GM18907 (cell line): ENCODE results near the gene SART3.

Source experiments
- ATAC-seq: cut with Tn5 transposase; IDR thresholded peaks from one replicate; pipeline ENCODE4 v1.9.1; 2021; ENCODE audit warnings: mild to moderate bottlenecking, moderate library complexity; ENCODE audit not compliant: unreplicated experiment

Gene SART3

GRCh38 chr12:108560752-108561719 is at the start of gene SART3:
SART3 (minus strand) TSS chr12:108561173; CDS start chr12:108561154, 19 bp downstream.
- peak; percentile 50 for ATAC-seq

GRCh38 chr12:108610336-108610815 is 49.4 kb upstream of the SART3 start:
- ATAC-seq, result no peak

GRCh38 chr12:108609537-108610335 is 48.8 kb upstream of the SART3 start:
- no peak for ATAC-seq

- ATAC-seq, result no peak
These were observed 47.6 kb upstream of the SART3 start for GRCh38 chr12:108608616-108609015.

- ATAC-seq, result no peak
These were observed 47.1 kb upstream of the SART3 start for GRCh38 chr12:108607981-108608600.

- ATAC-seq, result no peak
These were observed 45.5 kb upstream of the SART3 start for GRCh38 chr12:108606492-108606891.

- ATAC-seq, result no peak
These were observed 44.9 kb upstream of the SART3 start for GRCh38 chr12:108605690-108606406.

GRCh38 chr12:108605000-108605689 is 44.2 kb upstream of the SART3 start:
- ATAC-seq, result no peak

- no peak for ATAC-seq
These were observed 43.4 kb upstream of the SART3 start for GRCh38 chr12:108604208-108604941.

- no peak for ATAC-seq
These were observed 42.8 kb upstream of the SART3 start for GRCh38 chr12:108603743-108604142.

- no peak for ATAC-seq
These were observed 42.2 kb upstream of the SART3 start for GRCh38 chr12:108602976-108603704.

GRCh38 chr12:108602209-108602705 is 41.3 kb upstream of the SART3 start:
- no peak for ATAC-seq

GRCh38 chr12:108600702-108601007 is 39.7 kb upstream of the SART3 start:
- no peak for ATAC-seq

GRCh38 chr12:108599948-108600701 is 39.2 kb upstream of the SART3 start:
- ATAC-seq, result no peak

- no peak for ATAC-seq
These were observed 38.6 kb upstream of the SART3 start for GRCh38 chr12:108599541-108599940.

- ATAC-seq, result no peak
These were observed 37.7 kb upstream of the SART3 start for GRCh38 chr12:108598553-108599250.
